Suprapubic skin (tissue), 4 donors: ENCODE data around the gene LYZL6. TPM values are rescaled to one million over a fixed set of nuclear protein-coding genes. Genes with fewer than 3 reads are reported as not detected.

Experiments
- DNase-seq, 2 donors: peaks; one replicate each; pipeline ENCODE4 v3.0.0-alpha.2; 2019; ENCODE audit warnings: low spot score in 2 of 2
- H3K27ac ChIP-seq: fragments of 200-600 bp; sonication (generic); one replicate; pipeline ENCODE4 v1.5.1; 2019
- H3K27me3 ChIP-seq: fragments of 200-600 bp; sonication (generic); one replicate; pipeline ENCODE4 v1.5.1; 2019
- H3K36me3 ChIP-seq: fragments of 200-600 bp; sonication (generic); one replicate; pipeline ENCODE4 v1.5.1; 2019
- H3K4me1 ChIP-seq: fragments of 200-600 bp; sonication (generic); one replicate; pipeline ENCODE4 v1.5.1; 2019
- H3K4me3 ChIP-seq: fragments of 200-600 bp; sonication (generic); one replicate; pipeline ENCODE4 v1.5.1; 2019; ENCODE audit warnings: mild to moderate bottlenecking
- H3K9me3 ChIP-seq: fragments of 200-600 bp; sonication (generic); one replicate; pipeline ENCODE4 v1.5.1; 2019
- EP300 ChIP-seq: sonication (generic); formaldehyde crosslinking; IDR thresholded peaks from one replicate; pipeline ENCODE4 v1.6.1; 2017; ENCODE audit warnings: antibody characterized with exemption
- POLR2A ChIP-seq, 2 donors: fragments of 450-650 bp; IDR thresholded peaks; one replicate each; pipeline ENCODE4 v1.6.1; 2017; ENCODE audit warnings: antibody characterized with exemption in 2 of 2, mild to moderate bottlenecking in 2 of 2, moderate library complexity in 2 of 2
- POLR2AphosphoS5 ChIP-seq, 3 donors: sonication (generic); formaldehyde crosslinking; IDR thresholded peaks; one replicate each; pipeline ENCODE4 v1.6.1; 2017; ENCODE audit warnings: antibody characterized with exemption in 3 of 3
- WGBS: methylation state at CpG from one replicate; pipeline ENCODE4 v1.1.5; 2018; 5-methylcytosine and 5-hydroxymethylcytosine counted together
- total RNA-seq, 4 donors: library from RNA; depleted of rRNA; stranded (reverse); fragments of >200 nt; gene quantifications; one replicate each; pipeline ENCODE4 v1.1.0, GENCODE V29; 2016
- TF ChIP-seq, protein P1 (sequence below), 2 donors: fragments of 200-600 bp in 1 of 2; fragments of 450-650 bp in 1 of 2; sonication (generic) in 1 of 2; IDR thresholded peaks; one replicate each; pipeline ENCODE4 v1.5.1; 2016 to 2019; ENCODE audit warnings: antibody characterized with exemption in 2 of 2, mild to moderate bottlenecking in 1 of 2, moderate library complexity in 1 of 2

Gene LYZL6
- total RNA-seq, 4 donors from 2014 or later: not detected

DNA sequence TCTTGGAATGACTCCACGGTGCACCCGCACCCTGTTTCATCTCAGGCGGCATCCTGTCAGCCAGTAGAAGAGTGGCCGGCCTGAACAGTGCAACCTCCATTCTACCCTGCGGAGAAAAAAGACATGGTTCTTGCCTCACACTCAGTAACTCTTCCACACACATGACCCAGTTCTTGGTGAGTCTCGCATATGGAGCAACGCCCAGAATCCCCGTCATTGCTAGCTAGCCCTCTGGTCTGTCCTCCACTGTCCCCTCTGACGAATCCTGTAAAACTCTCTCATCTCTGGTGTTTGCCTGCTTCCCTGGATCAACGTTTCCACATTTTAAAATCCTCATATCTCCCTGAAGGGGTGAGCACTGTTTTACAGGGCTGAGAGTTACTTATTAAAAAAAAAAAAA, 8.8 kb downstream of the LYZL6 start:
- Histone ChIP-seq H3K36me3 (no peaks in the 10 kb centered on the region), H3K27ac (no peak overlapping the region), H3K4me3 (no peak overlapping the region), H3K9me3 (no peaks in the 10 kb centered on the region), H3K27me3 (peaks cover under 1% of the 10 kb centered on the region), H3K4me1 (peaks cover 8% of the 10 kb centered on the region)
- DNase-seq: no peak
- WGBS: 83% methylated on average over 10 of the region's 10 CpGs
- TF ChIP-seq POLR2AphosphoS5 (IDR thresholded peaks at IDR 0.05) (no peak), EP300 (no peak), POLR2A (IDR thresholded peaks at IDR 0.05) (no peak)
- TF ChIP-seq, protein P1, sequence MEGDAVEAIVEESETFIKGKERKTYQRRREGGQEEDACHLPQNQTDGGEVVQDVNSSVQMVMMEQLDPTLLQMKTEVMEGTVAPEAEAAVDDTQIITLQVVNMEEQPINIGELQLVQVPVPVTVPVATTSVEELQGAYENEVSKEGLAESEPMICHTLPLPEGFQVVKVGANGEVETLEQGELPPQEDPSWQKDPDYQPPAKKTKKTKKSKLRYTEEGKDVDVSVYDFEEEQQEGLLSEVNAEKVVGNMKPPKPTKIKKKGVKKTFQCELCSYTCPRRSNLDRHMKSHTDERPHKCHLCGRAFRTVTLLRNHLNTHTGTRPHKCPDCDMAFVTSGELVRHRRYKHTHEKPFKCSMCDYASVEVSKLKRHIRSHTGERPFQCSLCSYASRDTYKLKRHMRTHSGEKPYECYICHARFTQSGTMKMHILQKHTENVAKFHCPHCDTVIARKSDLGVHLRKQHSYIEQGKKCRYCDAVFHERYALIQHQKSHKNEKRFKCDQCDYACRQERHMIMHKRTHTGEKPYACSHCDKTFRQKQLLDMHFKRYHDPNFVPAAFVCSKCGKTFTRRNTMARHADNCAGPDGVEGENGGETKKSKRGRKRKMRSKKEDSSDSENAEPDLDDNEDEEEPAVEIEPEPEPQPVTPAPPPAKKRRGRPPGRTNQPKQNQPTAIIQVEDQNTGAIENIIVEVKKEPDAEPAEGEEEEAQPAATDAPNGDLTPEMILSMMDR (IDR thresholded peaks at IDR 0.05): no peak

DNA sequence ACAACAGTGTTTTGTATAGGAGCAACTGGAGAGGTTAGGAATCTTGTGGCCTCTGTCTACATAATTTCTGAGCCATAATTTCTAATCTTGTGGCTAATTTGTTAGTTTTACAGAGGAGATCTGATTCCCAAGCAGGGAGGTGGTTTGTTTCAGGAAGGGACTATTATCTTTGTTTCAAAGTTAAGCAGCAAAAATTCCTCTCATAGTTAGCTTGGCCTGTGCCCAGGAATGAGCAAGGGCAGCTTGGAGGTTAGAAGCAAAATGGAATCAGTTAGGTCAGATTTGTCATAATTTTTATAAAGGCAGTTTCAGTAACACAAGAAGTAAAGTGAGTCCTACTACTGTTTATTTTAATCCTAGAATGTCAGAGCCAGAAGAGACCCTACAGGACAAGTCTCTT, 10.9 kb downstream of the LYZL6 start:
- H3K4me3 ChIP-seq: no peak overlapping the region
- peaks cover 8% of the 10 kb centered on the region for H3K4me1 ChIP-seq
- peaks cover 9% of the 10 kb centered on the region for H3K27me3 ChIP-seq
- H3K27ac ChIP-seq: no peak overlapping the region
- TF ChIP-seq POLR2AphosphoS5 (IDR thresholded peaks at IDR 0.05): no peak
- TF ChIP-seq EP300: no peak
- TF ChIP-seq, protein P1 (IDR thresholded peaks at IDR 0.05): no peak
- TF ChIP-seq POLR2A (IDR thresholded peaks at IDR 0.05): no peak
- DNase-seq: no peak
- H3K36me3 ChIP-seq: no peaks in the 10 kb centered on the region
- H3K9me3 ChIP-seq: no peaks in the 10 kb centered on the region

DNA sequence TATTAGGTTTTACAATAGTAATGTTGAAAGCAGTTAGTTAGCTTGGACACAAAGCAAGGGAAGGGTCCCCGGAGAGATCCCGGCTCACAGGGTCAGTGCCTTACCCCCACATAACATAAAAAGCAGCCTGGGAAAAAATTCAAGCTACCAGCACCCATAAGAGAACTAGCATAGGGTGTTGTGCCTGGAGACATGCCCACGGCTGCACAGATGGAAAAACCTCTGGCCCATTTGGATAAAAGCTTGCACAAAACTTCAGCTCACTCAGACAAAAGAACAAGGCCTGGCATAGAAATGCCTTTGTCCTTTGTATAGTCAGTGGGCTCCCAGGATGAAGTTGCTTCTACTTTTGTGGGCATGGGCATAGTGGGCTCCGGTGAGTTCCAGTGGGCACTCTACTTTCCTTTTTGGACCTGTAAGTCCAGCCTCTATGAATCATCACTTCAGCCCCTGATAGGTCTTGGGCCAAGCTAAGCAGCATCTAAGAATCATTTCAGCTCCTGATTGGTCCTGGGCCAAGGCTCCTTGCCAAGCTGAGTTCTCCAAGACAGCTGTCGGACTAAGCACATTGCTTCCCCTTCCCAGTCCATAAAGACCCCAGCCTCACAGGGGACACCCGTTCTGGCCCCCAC, 11.6 kb downstream of the LYZL6 start:
- no peak for DNase-seq
- H3K27ac ChIP-seq: no peak overlapping the region
- 81% methylated on average over 6 of the region's 6 CpGs for WGBS

DNA sequence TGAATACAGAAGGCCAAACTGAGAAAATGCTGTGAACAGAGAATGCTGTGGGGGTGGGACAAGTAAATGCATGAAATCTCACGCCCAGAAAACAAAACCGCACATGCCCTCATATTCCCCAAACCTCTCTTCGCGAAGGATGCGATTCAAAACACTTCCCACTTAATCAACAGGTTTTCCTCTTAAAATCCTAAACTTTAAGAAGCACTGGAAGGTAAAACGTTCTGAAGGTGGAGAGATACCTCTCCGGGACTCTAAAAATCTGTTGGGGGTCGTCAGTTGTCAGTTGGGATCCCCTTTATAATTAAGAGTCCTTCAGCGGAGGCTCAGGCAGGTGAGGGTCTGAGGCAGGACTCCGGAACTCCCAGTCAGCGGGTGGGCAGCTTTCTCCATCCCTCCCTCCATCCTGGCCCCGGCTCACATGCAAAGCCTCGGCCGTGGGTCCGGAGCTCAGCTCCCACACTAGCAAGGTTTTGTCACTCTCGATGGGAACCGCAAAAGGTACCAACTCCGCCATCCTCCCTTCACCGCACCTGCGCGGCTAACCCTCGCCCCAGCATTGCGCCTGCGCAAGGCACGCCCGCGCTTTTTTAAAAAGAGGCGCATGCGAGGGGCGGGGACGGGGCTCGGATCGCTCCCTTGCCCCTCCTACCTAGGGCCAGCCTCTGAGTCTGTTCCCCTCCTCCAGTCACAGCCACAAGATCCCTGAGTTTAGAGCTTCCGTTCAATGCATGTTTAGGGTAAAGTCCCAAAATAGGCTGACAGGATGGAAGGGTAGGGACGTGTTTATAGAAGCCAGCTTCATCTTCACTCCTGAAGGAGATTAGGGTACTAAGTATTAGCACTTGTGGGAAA, 13.1 kb downstream of the LYZL6 start, which contains the start of gene RDM1:
Gene RDM1, minus strand, starts transcription at position 563 of the 855 bp plus-strand sequence. Its CDS starts 46 bp downstream, at position 517.
- Histone ChIP-seq H3K27ac (no peak within 1 kb of the TSS), H3K27me3 (peaks cover 9% of the 10 kb centered on the region), H3K36me3 (no peaks in the 10 kb centered on the region), H3K4me1 (peaks cover 8% of the 10 kb centered on the region), H3K9me3 (no peaks in the 10 kb centered on the region), H3K4me3 (peak within 1 kb of the TSS; percentile 37)
- TF ChIP-seq, protein P1 (IDR thresholded peaks at IDR 0.05): no peak
- TF ChIP-seq POLR2AphosphoS5 (IDR thresholded peaks at IDR 0.05): no peak
- no peak for TF ChIP-seq EP300
- no peak for TF ChIP-seq POLR2A (IDR thresholded peaks at IDR 0.05)
- WGBS: 2% methylated on average over 32 of the region's 35 CpGs
- peak in 1 of 2 donors; percentile 70 for DNase-seq

More for the DNA sequence above, 11.6 kb downstream of the LYZL6 start:
- Histone ChIP-seq H3K36me3 (no peaks in the 10 kb centered on the region), H3K4me3 (no peak overlapping the region), H3K27me3 (peaks cover 9% of the 10 kb centered on the region), H3K9me3 (no peaks in the 10 kb centered on the region), H3K4me1 (peaks cover 8% of the 10 kb centered on the region)
- TF ChIP-seq EP300 (no peak), POLR2AphosphoS5 (IDR thresholded peaks at IDR 0.05) (no peak), POLR2A (IDR thresholded peaks at IDR 0.05) (no peak)
- TF ChIP-seq, protein P1 (IDR thresholded peaks at IDR 0.05): no peak

DNA sequence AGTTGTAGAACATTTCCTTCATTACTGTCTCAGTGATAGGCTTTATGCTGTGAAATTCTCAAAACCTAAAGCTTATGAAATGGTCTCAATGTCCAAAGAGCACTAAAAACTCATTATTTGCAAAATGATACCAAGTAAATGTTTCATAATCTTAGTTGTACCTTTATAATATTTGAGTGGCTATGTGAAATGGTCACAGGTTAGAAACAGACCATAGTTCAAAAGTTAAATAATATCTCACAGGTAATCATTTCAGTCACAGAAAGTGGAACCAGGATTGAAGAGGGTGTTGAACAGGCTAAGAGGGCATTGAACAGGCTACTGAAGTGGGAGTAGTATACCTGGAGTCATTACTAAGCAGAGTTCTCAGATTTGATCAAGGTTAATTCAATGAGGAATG, 15.8 kb downstream of the LYZL6 start:
- DNase-seq: no peak
- H3K27ac ChIP-seq: no peak overlapping the region
- H3K9me3 ChIP-seq: no peaks in the 10 kb centered on the region
- peaks cover 9% of the 10 kb centered on the region for H3K27me3 ChIP-seq
- H3K4me1 ChIP-seq: peaks cover 8% of the 10 kb centered on the region
- no peak overlapping the region for H3K4me3 ChIP-seq
- TF ChIP-seq EP300 (no peak), POLR2AphosphoS5 (IDR thresholded peaks at IDR 0.05) (no peak), POLR2A (IDR thresholded peaks at IDR 0.05) (no peak)
- TF ChIP-seq, protein P1 (IDR thresholded peaks at IDR 0.05): no peak
- no peaks in the 10 kb centered on the region for H3K36me3 ChIP-seq
